Measurements from ENCODE around the gene CAPZB. TPM values are rescaled to one million over a fixed set of nuclear protein-coding genes. Genes with fewer than 3 reads are reported as not detected.

The CAPZB gene
- total RNA-seq, 1 experiment from 2014 or later: 348 TPM

DNA sequence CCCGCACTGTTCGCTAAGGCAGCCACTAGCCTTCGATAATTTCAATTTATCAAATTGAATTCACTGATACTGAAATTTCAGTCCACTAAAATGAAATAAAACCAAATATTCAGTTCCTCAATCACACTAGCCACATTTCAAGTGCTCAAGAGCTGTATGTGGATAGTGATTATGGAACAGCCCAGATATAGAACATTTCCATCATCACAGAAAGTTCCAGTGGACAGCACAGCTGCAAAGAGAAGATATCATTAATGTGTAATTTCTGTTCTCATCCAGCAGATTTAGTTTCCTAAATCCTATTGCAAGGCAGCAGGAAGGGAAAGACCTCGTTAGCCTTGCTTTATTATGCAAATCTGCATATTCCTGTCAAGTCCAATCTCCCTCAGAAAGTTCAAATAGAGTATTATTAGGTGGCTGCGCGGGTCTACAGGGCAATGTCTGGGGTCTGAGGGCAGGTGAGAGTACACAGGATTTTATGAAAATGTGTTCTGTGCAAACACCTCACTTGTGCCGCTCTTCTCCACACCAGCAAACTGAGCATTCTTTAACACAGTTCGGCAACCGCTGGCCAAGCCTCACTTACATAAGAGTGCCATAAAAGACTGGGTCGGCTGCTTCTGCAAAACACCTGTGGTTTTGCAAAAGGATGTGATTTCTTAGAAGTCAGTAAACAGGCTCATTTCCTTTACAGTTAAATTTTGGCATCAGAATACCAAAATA is 22.4 kb downstream of the CAPZB start:
- H4K8ac ChIP-seq (replicated peaks; ENCODE audit: insufficient read length, low read depth, low read length): no peak overlapping the region
- H4K91ac ChIP-seq (ENCODE audit: insufficient read length, low read depth, low read length): no peak overlapping the region
- no peak overlapping the region for H2AFZ ChIP-seq (ENCODE audit: low read length)
- H3K4me1 ChIP-seq (ENCODE audit: insufficient read depth, low read length): peaks cover 21% of the 10 kb centered on the region
- H3K27me3 ChIP-seq (ENCODE audit: insufficient read depth, low read length): no peaks in the 10 kb centered on the region
- peaks cover 7% of the 10 kb centered on the region for H3K79me1 ChIP-seq (ENCODE audit: insufficient read depth, low read depth, low read length, poor library complexity, severe bottlenecking)
- Mint-ChIP-seq H3K4me3 (peak overlapping the region in 1 of 2 experiments; percentile 71; a peak in 3 of 5 replicates), H3K27ac (peak overlapping the region in 1 of 3 experiments; percentile 78; a peak in 1 of 7 replicates), H3K27me3 (ENCODE audit: low read depth) (no peaks in the 10 kb centered on the region), H3K36me3 (ENCODE audit: insufficient read depth in 1 of 3, low read depth in 3 of 3) (peaks cover 9 to 18% (median 11%) of the 10 kb centered on the region in 3 experiments; a peak in 6 of 7 replicates), H3K4me1 (peaks cover 58 to 61% of the 10 kb centered on the region in 2 experiments), H3K9me3 (no peaks in the 10 kb centered on the region)
- H3K23me2 ChIP-seq (ENCODE audit: insufficient read length, low read depth, low read length, poor library complexity, severe bottlenecking): no peaks in the 10 kb centered on the region
- no peak overlapping the region for H4K5ac ChIP-seq (ENCODE audit: insufficient read length, low read depth, low read length)
- no peak overlapping the region for H2AK5ac ChIP-seq (ENCODE audit: insufficient read length, low read length)
- no peak for DNase-seq
- no peak overlapping the region for H2BK20ac ChIP-seq (ENCODE audit: low read depth, low read length, poor library complexity, severe bottlenecking)
- TF ChIP-seq CTCF (conservative IDR thresholded peaks at IDR 0.05): no peak
- H2BK15ac ChIP-seq (ENCODE audit: low read depth, low read length): no peak overlapping the region
- no peak overlapping the region for H3K27ac ChIP-seq (ENCODE audit: insufficient read length, low read depth, low read length)
- H2BK12ac ChIP-seq (ENCODE audit: insufficient read length, low read depth, low read length): no peak overlapping the region
- H3K56ac ChIP-seq (ENCODE audit: insufficient read length, low read depth, low read length): no peak overlapping the region
- peak overlapping the region; percentile 51 for H3K4me2 ChIP-seq (ENCODE audit: insufficient read depth, insufficient read length, low read length)
- no CpG with 5 or more reads among the region's 10 CpGs for WGBS (ENCODE audit: extremely low coverage, insufficient read length, low lambda C conversion rate)
- H2BK120ac ChIP-seq (ENCODE audit: low read depth, low read length, poor library complexity, severe bottlenecking): no peak overlapping the region
- H2BK5ac ChIP-seq (ENCODE audit: insufficient read length, low read length): no peak overlapping the region
- H3K9me3 ChIP-seq (ENCODE audit: control insufficient read depth, low read depth, low read length): no peaks in the 10 kb centered on the region
- H3K4ac ChIP-seq (ENCODE audit: low read depth, low read length): no peak overlapping the region
- no peak overlapping the region for H3K23ac ChIP-seq (ENCODE audit: insufficient read length, low read depth, low read length)
- H3K14ac ChIP-seq (ENCODE audit: insufficient read depth, low read length): no peak overlapping the region
- H3K9ac ChIP-seq (ENCODE audit: extremely low read depth, insufficient read length, low read length): no peak overlapping the region
- H3K18ac ChIP-seq (ENCODE audit: insufficient read length, low read depth, low read length): no peak overlapping the region
- no peak overlapping the region for H3T11ph ChIP-seq (ENCODE audit: low read length)
- peaks cover 51% of the 10 kb centered on the region for H3K79me2 ChIP-seq (ENCODE audit: insufficient read depth, low read length)
- H4K20me1 ChIP-seq (ENCODE audit: control insufficient read depth, insufficient read depth, insufficient read length): no peaks in the 10 kb centered on the region

Measured in H9 (cell line).